Measurements from ENCODE around the gene FHIT.

- TF ChIP-seq CTCF (conservative IDR thresholded peaks at IDR 0.05; ENCODE audit: low read depth, low read length): no peak
- no peak; the same call in 1 of the 2 replicates for TF ChIP-seq SMC3 (IDR thresholded peaks at IDR 0.05; ENCODE audit: low read depth, low read length)
Measured at GRCh38 chr3:61251174-61251972, at the start of gene FHIT.
